Stimulated activated CD4-positive, alpha-beta T cell treated with anti-CD3 and anti-CD28 coated beads, Interleukin-1b, Interleukin-23, amount 100 ng/mL, for 48 hours (primary cell): Measurements from ENCODE around the gene VSIG10L2.
"Not testable (repeated sequence)": the region's sequence is repeated elsewhere in the genome, so short reads cannot be mapped to it uniquely, and the experiment has no call there.

ENCODE experiments used
- DNase-seq: peaks from one replicate; pipeline ENCODE4 v3.0.0-alpha.2; 2020

VSIG10L2 gene

DNA sequence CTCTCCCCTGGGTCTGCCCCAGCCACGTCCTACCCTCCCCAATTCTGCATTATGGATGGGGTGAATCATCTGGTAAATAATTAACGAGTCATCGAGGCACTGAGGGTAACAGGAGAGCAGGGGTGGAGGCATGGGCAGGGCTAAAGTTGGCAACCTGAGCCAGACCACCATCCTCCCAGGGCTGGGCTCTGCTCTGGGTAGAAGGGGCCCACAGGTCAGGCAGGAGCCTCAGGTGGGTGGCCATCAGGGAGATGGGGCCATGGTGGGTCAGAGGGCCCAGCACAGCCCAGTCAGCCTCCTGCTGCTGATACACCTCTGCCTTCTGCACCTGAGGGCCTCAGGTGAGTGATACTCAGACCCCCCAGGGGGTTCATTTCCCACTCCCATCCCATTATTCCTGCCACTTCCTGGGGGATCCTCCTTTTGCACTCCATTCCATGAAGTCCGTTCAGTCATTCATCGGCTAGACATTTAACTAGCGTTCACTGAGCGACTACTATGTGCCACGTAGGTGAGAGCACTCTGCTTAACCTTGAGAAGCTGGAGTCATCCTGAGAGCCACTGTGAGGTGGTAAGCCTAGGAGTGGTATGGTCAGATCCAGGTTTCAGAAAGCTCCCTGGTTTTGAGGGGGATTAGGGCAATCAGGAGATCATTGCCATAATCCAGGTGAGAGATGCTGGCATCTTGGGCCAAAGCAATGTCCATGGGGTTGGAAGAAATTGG lies at the start of gene VSIG10L2:
VSIG10L2 (plus strand) TSS at position 248 of the 724 bp plus-strand sequence; CDS start at position 260, 12 bp downstream.
- DNase-seq = no peak

DNA sequence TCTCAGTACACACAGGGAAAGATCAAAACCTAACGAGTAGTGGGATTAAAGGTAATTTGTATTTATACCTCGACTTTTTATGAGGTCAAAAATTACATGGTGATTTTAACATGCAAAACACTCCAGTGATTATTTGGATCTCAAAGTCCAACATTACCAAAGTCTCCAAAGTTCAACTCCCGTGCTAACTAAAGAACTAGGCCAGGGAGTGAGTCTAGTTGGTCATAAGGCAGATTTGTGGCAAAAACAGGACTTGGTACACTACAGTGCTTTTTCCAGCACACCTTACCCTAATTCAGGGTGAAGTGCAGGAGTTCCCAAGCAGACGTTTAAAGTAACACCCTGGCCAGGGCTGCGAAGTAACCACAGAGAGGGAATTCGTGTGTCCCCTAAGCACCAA lies 44.0 kb upstream of the VSIG10L2 start:
- no peak for DNase-seq

DNA sequence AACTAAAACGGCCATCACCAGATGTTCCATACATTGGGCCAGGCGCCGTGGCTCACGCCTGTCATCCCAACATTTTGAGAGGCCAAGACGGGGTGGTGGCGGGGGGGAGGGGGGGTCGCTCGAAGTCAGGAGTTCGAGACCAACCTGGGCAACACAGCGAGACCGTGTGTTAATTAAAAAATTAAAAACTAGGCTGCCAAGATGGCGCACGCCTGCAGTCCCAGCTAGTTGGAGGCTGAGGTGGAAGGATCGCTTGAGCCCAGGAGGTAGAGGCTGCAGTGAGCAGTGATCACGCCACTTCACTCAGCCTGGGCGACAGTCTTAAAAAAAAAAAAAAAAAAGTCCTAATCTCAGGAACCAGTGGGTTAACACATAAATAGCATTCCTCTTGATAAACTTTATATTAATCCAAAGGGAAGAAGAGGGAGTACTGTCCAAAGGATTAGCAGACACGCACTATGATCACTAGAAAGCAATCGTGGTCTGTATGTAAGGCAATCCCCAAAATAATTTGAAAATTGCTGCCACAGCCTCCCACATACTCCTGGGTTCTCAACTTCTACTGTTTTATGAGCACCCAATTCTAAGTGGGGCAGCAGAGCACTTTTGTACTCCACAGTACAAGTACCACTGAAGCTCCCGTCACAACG lies 43.4 kb upstream of the VSIG10L2 start:
- no peak for DNase-seq

DNA sequence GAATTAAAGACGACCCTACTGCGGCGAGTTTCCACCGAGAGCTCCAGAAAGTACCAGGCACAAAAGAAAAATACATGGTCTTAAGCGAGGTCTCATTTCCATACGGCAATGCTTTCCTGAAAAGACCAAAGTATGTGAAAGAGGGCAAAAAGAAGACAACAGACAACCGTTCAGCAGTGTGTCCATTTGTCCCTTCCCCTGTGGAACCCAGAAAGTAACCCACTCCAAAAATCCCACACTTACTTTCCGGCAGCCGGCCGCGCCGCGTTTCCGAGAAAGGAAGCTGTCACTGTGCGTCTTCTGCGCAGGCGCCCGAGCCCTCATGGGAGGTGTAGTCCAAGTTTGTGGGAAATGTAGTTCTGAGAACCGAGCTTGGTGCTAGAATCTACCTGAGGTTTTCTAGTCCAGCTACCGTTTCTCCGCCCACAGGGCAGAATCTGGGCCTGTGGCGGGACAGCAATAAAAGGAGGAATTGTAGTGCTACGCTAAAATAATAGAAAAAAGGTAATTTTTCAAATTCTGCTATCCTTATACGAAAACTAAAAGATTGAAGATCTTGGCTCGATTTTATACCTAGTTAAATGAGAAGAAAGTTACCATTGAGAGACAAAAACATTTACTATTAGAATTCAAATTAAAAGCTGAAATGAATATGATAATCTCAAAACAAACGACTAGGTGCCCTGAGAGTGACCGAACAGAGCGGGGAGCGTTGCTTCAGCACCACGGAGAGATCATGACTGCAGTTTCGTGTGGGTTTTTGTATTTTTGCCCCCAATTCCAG lies 42.7 kb upstream of the VSIG10L2 start, which contains the start of gene PUS3:
PUS3 (minus strand) TSS at position 280 of the 784 bp plus-strand sequence. CDS start 6,922 bp downstream, outside the sequence.
- peak; percentile 89 for DNase-seq

DNA sequence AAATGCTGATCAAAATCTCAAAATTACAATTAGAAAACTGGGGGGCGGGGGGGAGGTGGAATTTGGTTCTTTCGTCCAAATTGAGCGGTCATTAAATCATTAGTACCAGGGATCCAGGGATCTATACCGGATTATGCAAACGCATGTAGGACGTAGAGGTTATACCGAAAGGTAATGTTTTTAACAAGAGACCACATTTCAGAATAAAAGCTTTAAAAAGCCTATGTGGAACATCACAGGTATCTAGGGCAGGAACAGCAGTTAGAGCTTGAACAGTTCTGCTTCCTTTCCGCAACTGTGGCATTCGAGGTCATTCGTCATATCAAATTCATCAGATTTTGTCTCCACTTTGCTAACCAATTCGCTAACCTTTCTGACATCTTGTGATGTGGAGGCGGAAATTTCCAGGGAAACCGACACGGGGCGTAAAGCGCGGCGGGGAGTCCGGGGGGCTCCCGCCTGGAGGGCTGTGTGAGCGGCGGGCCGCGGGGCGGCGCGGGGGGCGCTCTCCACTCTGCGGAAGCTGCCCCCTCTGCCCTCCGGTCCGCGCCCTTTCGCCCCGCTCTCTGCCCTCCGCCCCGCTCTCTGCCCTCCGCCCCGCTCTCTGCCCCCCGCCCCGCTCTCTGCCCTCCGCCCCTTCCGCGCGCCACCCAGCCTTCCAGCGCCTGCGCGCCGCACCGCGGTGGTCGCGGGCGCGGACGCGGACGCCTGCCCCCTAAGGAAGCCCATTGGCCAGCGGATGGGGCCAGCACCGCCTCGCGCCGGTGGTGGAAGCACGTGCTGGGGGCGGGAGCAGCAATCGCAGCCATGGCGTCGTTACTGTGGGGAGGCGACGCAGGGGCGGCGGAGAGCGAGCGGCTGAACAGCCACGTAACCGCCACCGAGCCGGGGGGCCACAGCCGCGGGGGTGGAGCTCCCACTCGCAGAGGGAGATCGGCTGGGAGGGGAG lies 41.9 kb upstream of the VSIG10L2 start, which contains the start of gene DDX25:
DDX25 (plus strand) TSS at position 798 of the 949 bp plus-strand sequence; CDS start at position 808, 10 bp downstream.
- no peak for DNase-seq

DNA sequence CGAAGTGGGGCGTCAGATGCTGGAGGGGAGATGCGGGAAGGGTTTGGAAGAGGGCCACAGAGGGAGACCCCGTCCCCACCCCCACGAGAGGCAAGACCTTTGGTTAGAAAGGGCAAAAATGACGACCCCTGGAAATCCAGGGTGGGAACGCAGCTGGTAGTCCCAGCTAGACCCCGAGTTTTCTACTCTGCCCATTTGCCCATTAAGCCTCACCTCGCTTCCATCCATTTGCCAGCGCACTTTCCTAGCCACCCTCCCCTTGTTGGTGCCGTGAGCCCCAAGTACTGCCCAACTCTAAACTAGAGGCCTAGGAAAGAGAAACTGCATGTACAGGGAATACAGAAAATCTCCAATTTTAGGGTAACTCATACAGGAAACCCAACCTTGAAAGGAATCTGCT lies 41.2 kb upstream of the VSIG10L2 start:
- no peak for DNase-seq

DNA sequence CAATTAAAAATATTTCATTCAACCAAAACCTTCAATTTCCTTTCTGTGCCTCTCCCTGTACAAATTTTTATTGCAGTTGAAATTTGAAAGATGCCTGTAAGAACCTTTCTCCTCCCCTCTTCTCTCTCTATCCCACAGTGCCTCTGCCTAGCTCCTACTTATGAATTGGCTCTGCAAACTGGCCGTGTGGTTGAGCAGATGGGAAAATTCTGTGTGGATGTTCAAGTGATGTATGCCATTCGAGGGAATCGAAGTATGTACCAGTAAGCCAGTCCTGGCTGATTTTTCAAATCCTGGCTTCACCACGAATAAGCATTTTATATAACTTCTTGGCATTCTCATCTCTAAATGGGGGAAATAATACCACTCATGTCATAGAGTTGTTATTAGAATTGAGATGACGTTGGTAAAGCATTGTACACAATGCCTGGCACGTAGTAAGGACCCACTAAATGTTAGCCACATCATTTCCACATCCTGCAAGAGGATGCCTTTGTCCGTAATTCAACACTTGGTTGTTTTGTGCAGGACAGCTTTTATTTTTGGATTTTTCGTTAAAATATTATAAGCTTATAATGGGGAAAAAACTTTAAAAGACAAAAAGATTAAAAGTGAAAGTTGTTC lies 35.5 kb upstream of the VSIG10L2 start:
- no peak for DNase-seq

DNA sequence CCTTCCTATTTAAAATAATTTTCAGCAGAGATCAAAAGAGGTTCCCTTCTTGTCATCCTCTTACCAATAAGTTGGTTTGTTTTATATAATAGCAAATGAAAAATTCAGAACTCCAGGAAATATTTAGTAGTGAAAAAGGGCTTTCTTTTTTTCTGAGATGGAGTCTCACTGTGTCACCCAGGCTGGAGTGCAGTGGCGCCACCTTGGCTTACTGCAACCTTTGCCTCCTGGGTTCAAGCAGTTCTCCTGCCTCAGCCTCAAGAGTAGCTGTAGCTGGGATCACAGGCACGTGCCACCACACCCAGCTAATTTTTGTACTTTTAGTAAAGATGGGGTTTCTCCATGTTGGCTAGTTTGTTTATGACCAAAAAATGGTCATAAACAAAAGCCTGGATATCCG lies 31.2 kb upstream of the VSIG10L2 start:
- DNase-seq = not testable (repeated sequence)

DNA sequence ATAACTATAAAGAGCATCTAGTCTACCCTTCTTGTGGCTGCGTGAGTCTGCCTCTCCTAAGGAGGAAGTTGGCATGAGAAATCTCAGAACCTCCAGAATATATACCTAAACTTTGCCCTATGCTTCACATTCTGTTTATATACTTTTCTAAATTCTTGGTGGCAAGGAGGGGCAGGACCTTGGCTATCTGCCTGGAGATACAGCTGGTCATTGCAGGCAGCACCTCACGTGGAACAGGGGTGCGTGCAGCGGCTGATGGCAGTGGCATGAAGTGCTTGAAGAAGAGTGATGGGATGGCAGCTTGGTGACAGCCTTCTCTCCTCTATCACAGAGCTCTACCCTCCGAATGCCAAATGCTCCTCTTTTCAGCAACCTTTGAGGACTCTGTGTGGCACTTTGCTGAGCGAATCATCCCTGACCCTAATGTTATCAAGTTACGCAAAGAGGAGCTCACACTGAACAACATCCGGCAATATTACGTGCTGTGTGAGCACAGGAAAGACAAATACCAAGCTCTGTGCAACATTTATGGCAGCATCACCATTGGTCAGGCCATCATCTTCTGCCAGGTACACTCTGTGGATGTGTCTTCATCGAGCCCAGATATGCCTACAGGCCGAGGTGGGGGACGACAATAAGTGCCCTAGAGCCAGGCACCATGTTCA lies 29.0 kb upstream of the VSIG10L2 start:
- DNase-seq = no peak

DNA sequence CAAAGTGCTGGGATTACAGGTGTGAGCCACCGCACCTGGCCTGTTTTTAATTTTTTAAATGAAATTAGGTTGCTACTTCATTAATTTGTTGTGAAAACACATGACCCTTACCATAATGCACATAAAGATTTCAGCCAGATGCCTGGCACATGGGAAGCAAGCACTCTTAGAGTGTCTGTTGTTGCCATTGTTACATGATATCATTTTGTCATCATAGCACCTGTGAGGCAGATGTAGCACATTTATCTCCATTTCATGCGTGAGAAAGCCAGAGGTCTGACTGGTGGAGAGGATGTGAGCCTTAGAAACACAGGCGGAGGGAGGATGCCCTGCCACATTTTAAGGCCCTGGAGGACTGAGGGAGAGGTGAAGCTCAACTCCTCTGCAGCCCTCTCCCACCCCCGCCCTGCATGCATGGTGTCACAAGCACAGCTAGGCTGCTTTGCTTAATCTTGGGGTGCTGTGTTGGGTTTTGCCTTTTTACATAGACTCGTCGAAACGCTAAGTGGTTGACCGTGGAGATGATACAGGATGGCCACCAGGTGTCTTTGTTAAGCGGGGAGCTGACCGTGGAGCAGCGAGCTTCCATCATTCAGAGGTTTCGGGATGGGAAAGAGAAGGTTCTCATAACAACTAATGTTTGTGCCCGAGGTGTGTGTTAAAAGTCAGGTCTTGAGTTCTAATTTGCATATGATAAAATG lies 27.6 kb upstream of the VSIG10L2 start:
- no peak for DNase-seq

DNA sequence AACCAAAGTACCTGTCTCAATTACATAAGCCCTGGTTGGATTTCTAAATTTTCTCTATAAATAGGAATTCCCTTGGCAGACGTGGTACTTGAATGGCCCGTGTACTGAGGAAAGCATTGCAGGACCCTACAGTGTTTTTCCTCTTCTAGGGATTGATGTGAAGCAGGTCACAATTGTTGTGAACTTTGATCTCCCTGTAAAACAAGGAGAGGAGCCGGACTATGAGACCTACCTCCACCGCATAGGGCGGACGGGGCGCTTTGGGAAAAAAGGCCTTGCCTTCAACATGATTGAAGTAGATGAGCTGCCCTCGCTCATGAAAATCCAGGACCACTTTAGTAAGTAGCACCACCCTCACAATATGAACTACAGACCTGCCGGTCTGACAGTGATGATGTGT lies 24.8 kb upstream of the VSIG10L2 start:
- DNase-seq = no peak

DNA sequence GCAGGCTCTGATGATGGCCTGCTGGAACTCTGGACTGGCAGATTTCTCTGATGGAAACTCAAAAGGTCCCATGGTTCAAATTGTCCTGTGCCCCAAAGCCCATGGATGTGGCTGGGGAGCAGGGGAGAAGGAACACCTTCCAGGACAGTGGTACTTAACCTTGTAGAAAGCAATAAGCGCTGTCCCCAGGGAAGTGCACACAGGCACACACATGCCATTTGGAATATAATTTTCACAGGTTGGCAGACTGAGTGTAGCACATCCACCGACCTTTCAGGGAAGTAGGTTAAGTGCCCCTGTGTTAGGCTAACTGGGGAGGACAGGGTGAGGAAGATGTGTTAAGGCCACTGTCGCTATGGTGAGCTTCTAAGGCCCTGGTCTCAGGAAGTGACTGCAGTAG lies 23.7 kb upstream of the VSIG10L2 start:
- DNase-seq = no peak

DNA sequence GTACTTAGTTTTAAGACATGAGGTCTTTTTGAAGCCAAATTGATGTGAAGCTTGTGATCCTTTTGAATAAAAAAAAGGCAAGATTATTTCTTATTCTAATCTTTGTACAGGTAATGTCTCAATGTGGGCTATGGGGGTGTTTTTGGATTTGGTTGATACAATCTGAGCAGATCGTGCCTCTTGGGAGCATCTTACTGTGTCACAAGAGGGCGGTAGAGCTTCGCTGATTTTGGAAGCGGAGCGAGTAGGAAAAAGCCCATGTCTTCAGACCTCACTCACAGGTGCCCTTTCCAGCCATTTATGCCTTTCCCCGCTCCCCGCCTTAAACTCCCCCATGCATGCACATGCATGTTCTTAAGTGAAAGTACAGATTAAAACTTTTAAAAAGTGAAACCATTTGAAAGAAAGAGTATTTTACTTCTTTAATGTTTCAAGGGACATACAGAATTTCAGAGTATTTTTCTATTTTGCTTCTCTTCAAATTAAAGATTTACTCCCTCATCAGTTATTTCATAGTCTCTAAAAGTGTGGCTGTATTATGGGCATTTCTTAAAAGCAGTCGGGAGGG lies 22.7 kb upstream of the VSIG10L2 start:
- DNase-seq = peak; percentile 46

DNA sequence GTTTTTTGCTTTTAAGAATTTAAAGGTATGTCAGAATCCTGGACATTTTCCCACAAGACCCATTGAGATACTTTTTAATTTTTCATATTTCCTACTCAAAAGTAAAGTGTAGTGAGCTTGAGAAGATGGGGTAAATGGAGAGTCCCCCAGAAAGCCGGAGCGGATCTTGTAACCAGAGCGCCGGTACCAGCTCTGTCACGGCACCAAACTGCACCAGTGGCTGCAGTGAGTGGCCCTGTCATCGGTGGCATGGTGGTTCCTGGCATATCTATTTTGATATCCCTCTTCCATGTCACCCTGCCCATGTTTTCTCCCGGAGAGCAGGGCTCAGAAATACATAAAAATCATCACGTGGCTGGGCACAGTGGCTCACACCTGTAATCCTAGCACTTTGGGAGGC lies 22.2 kb upstream of the VSIG10L2 start:
- DNase-seq = no peak

DNA sequence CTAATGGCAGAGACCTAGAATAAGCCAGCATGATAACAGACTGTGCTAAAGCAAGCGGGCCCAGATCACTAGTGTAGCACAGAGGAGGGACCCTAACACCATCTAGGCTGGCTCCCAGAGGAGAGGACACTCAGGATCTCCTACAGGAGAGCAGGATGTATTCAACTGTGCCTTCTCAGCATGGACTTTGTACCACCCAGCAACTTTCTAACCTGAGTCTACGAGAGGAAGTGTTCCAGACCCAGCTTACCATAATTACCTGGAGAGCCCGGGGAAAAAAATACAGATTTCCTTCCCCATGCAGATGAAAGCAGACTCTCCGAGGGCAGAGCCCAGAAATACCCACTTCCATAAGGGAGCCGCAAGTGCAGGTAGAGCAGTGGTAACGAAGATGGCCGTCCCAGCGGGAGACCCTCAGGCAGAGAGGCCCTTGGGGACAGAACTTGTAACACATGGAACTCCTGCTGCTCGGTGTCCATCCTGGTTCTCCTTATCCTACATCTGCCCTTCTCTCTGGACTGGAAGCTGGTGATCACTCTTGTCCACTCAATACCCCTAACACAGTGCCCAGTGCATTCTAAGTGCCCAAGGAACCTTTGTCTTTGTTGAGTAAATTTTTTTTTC lies 21.3 kb upstream of the VSIG10L2 start:
- no peak for DNase-seq

DNA sequence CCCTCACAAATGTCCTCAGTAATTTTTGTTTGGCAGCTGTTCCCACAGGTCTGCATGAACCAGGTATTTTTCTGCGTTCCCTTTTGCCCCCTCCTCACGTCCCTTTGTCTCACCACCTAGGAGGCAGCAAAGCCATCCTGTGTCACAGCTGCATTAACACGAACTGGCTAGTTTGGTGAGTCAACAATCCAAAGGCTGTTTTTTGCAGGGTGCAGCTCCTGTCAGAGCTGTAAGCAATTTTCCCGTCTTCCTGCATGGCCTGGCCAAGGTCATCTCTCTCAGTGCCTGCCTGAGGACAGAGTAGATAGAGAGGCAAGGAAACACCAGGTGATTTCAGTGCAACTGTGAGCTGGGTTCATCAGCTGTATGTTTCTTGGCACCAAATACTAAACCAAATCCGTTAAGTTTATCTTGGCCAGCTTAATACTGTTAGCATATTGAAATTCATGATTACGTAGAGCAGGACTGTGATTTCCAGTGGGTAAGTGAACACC lies 20.6 kb upstream of the VSIG10L2 start:
- no peak for DNase-seq

DNA sequence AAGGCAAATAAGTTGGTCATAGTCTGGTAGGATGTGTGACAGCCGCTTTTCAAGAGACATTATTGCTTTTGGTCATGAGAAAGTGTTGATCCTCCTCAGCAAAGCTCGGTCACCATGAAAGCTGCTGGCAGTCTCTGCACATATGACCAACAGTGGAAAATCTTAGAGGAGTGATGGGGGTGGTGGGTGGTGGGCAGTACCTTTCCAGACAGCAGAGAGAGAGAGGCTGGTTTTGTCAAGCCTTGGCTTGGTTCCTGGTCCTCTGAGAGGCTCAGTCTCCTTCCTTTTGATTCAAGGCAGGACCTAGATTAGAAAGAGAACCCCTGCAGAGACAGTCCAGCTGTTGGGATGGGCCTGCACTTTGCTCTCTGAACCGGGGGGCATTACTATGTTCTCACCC lies 20.0 kb upstream of the VSIG10L2 start:
- no peak for DNase-seq

DNA sequence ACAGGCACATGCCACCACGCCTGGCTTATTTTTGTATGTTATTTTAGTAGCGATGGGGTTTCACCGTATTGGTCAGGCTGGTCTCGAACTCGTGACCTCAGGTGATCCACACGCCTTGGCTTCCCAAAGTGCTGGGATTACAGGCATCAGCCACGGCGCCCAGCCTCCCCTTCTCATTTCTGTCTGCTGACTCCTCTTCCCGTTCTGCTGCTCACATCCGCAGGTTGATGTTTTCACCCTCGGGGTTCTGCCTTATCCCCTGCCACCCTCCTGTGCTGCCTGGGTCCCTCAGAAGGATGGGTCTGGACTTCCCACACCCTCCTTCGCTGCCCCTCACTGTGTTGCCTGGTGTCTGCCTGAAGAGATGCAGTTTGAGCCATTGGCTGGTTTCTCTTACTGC lies 19.2 kb upstream of the VSIG10L2 start:
- DNase-seq = no peak

DNA sequence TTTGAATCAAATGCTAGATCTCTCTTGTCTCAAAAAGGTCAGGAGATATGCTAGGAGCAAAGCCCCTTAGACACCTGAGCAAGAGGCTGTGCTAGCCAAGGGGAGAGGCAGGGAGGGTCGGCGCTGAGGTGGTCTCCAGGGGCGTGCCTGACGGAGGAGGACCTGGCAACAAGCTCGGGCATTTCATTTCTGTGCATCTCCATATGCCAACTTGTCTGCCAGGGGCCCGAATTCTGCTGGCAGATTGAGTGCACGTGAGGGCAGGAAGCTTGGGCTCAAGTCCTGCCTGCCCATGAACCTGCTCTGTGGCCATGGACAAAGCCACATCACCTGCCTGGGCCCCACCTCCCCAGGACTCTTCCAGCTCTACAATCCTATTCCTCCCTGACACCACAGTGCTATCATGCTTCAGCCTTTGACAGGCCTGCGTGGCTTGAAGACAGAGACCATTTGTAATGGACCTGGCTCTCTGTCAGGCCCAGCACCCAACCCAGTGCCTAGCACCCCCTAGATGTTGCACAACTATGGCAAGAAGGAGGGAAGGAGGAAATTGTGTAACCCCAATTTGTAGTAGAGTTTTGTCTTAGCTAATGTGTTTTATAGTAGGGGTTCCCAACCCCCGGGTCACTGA lies 16.3 kb upstream of the VSIG10L2 start:
- DNase-seq = no peak
